Iris pigment epithelial cell (primary cell): ENCODE results near the gene IGF2BP2.
A peak's percentile ranks its signal among the peaks of the same experiment; 100 is the strongest.
"Not testable (repeated sequence)": the region's sequence is repeated elsewhere in the genome, so short reads cannot be mapped to it uniquely, and the experiment has no call there.

Experiments used
- DNase-seq: peaks from one replicate; pipeline ENCODE4 v3.0.0-alpha.2; 2011; ENCODE audit warnings: low read depth

The IGF2BP2 gene

DNA sequence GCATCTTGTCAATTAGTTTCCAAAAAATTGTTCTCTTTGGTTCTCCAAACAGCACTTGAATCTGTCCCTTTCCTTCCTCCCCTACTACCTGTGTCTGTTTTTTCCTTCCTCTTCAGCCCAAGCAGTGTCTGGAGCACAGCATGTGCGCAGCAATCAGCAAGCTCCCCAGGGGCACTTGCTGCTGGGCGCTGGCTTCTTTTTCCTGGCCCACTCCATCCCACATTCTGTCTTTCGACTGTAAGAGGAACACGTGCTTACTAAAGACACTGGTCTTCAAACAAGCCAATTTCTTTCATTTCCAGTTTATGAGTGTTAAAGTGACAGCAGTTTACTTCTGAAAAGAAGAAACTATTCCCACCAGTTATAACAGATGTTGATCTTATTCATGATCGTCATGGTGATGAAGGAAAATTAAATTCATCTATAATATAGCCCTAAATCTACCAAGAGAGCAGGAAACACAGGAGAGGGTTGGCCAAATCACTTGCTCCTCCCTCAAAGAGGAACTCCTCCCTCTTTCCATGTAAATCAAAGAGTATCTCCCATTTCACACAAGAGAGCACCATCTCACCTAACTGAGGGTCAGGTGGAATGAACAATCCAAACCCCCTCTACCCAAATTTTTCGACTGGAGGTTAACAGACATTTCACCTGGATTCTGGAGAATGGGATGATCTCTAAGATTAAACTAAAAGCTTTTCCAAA, 115.4 kb downstream of the IGF2BP2 start:
- no peak for DNase-seq

DNA sequence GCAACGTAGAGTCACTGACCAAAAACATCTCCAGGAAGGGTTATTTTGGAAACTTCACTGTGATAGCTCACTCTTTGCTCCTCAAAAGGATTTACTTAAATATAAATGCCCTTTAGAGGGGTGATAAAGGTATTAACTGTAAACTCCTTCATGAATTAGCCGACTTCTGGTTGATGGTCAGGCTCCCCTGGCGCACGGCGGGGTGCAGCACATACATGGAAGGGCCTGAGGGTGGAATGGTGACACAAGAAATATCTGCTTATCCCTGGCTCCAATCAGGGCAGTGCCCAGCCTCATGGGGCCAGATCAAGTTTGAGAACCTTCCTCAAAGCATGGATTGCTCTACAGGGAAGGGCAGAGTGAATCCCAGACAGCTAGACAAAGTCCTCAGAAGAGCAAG, 116.5 kb downstream of the IGF2BP2 start:
- DNase-seq = no peak

DNA sequence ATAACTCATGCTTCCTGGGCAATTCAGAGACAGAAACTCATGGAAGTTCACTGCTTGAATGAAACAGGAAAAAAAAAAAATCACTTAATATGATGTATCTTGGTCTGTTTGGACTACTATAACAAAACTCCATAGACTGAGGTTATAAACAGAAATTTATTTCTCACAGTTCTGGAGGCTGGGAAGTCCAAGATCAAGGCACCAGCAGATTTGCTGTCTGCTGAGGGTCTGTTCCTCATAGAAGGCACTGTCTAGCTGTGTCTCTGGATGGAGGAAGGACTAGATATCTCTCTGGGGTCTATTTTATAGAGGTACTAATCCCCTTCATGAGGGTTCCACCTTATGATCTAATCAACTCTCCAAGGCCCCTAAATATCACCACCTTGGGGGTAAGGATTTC, 119.3 kb downstream of the IGF2BP2 start:
- DNase-seq = no peak

DNA sequence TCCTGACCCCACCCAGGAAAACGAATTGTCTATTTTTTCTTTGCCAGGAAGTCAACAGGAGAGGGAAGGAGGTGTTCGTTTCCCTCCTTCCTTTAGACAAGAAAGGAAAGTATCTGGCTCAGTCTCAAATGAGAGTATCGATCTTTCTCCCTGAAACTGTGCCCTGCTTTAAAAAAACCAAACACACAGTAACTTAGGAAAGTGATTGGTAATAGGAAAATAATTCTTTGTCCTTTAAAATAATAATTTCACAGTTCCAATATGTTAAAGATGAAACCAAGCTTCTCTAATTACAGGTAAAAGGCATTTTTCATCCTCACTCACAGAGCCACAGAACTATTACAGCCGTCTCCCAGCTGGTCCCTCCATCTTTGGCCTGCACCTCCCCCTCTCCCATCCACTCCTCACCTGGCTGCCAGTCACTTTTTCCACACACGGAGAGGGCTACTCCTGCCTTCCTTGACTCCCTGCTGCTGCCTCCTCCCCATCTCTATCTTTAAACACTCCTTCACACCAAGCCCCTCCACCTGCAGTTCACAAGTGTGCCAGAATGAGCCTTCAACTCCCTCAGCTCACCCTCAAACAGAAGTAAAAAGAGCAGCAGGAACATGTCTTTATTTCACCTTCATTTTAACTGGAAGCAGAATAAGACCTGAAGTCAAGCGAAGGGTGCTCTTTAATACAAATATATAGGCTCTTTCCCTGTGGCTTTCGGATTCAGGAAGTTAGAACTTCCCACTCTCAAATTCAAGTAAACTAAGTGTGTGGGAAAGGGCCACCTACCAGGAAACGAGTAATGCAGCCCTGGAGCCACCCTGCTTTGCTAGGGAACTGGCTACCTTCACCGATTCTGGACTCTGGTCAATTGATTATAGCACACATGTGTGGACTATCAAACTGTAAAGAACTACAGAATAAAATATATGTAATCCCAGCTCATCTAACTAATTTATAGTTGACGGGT, 122.3 kb downstream of the IGF2BP2 start:
- no peak for DNase-seq

GRCh38 chr3:185701611-185702261, 123.1 kb downstream of the IGF2BP2 start:
- no peak for DNase-seq

GRCh38 chr3:185699927-185700326, 124.9 kb downstream of the IGF2BP2 start:
- no peak for DNase-seq

DNA sequence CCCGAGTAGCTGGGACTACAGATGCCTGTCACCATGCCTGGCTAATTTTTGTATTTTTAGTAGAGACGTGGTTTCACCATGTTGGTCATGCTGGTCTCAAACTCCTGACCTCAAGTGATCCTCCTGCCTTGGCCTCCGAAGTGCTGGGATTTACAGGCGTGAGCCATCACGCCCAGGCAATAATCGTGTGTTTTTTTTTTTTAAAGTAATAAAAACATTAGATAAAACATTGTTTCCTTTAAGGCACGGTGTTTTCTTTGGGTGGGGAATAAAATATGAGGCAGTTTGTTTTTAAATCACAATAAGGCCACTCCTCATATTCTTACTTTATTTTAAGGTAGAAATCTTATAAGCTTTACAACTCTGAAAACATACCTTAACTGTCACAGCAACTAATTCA, 127.6 kb downstream of the IGF2BP2 start:
- not testable (repeated sequence) for DNase-seq

DNA sequence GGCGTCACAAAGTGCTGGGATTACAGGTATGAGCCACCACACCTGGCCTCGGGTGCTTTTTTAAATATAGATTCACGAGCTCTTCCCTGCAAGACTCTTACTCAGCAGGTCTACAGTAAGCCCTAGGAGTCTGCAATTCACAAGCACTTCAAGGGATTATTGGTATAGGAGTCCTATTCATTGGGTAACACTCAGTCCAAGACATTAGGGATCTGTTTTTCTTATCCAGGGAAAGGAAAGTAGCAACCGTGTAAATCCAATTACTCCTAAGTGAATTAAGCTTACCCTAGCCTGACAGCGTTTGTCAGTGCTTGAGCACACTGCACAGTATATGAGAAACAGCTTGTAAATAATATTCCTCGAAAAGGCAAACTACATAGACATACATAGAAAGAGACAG, 128.8 kb downstream of the IGF2BP2 start:
- no peak for DNase-seq

- DNase-seq = peak; percentile 38
Measured at GRCh38 chr3:185693985-185694653, 130.7 kb downstream of the IGF2BP2 start.

DNA sequence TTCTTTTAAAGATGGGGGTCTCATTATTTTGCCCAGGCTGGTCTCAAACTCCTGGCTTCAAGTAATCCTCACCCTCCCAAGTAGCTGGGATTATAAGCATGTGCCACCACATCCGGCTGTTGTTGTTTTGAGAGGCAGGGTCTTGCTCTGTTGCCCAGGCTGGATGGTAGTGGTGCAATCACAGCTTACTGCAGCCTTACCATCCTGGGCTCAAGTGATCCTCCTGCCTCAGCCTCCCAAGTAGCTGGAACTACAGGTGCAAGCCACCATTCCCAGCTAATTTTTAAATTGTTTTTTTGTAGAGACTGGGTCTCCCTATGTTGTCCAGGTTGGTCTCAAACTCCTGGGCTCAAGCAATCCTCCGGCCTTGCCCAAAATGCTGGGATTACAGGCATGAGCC, 133.2 kb downstream of the IGF2BP2 start:
- no peak for DNase-seq

DNA sequence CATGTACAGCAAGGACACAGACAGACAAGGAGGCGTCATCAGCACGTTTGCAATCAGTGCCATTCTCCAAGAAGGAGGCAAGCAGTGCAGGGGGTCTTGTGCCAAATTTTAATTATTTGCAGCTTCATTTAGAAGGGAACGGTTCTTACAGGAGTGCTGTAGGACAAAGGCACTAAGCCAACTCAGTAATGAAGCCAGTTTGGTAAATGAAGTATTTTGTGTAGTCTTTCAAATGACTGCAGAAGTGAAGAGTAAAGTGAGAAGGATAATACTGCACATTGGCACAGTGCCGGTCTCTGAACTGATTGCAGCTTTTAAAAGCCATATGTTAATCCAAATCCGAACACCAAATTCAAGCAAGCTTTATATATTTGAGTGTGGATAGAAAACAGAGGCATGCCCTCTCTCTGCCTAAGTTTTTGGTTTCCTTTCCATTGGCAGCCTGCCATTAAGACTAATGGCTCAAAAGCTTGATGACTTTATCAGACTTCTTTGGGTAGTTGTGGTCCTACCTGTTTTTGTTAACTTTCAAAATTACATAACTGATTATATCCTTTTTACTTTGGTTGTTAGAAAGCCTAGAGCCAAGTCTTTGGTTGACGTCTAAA, 137.5 kb downstream of the IGF2BP2 start:
- DNase-seq = peak; percentile 31

- DNase-seq = no peak
Measured at GRCh38 chr3:185685231-185686035, 139.4 kb downstream of the IGF2BP2 start.

DNA sequence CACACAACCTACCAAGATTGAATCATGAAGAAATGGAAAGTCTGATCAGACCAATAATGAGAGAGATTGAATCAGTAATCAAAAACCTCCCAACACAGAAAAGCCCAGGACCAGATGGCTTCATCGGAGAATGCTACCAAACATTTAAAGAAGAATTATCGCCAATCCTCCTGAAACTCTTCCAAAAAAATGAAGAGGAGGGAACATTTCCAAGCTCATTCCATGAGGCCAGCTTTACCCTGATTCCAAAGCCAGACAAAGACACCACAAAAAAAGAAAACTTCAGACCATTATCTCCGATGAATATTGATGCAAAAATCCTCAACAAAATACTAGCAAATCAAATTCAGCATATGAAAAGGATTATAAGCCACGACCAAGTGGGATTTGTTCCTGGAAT, 144.6 kb downstream of the IGF2BP2 start:
- DNase-seq = no peak

GRCh38 chr3:185678027-185678426, 146.8 kb downstream of the IGF2BP2 start:
- DNase-seq = no peak

GRCh38 chr3:185677146-185677829, 147.6 kb downstream of the IGF2BP2 start:
- DNase-seq = peak; percentile 82

DNA sequence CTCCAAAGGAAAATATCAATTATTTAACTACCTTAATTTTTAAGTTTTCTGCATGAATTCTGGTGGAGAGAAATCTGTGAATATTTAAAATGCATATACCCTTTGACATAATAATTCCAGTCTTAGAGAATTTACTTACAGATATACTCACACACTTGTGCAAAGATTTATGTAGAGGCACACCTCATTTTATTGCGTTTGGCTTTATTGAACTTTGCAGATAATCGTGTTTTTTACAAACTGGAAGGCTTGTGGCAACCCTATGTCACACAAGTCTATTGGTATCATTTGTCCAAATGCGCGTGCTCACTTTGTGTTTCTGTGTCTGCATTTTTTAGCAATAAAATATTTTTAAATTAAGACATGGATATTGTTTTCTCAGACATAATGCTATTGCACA, 157.3 kb downstream of the IGF2BP2 start:
- DNase-seq = no peak

- no peak for DNase-seq
Measured at GRCh38 chr3:185663929-185664328, 160.9 kb downstream of the IGF2BP2 start.

DNA sequence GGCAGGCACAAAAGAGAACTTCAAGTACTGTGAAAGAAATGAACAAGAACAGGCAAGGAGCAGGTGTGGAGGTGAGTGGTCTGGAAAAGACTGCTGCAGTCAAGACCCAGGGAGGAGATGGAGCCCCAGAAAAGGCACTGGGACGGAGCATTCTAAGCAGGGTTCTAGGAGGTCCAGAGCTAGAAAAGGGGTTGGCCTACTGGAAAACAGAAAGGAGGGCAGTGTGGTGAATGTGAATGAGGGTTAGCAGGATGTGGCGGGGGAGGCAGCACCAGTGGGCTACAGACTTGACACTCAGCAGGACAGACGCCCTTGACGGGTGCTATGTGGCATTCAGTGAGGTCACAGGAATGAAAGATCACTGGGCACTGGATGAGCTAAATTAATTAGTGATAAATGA, 163.1 kb downstream of the IGF2BP2 start:
- DNase-seq = no peak

DNA sequence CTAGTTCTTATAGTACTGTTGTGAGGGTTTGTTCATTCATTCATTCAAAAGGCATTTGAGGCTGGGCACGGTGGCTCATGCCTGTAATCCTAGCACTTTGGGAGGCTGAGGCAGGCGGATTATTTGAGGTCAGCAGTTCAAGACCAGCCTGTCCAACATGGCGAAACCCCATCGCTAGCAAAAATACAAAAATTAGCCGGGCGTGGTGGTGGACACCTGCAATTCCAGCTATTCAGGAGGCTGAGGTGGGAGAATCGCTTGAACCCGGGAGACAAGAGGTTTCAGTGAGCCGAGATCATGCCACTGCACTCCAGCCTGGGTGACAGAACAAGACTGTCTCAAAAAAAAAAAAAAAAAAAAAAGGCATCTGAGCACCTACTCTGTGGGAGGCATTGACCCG, 163.5 kb downstream of the IGF2BP2 start:
- not testable (repeated sequence) for DNase-seq
